GM19452 (cell line): Measurements from ENCODE around the gene S100A8.
"Not testable (repeated sequence)": the region's sequence is repeated elsewhere in the genome, so short reads cannot be mapped to it uniquely, and the experiment has no call there.

Experiments
- ATAC-seq: cut with Tn5 transposase; IDR thresholded peaks from one replicate; pipeline ENCODE4 v1.9.1; 2021; ENCODE audit not compliant: unreplicated experiment

Gene S100A8

DNA sequence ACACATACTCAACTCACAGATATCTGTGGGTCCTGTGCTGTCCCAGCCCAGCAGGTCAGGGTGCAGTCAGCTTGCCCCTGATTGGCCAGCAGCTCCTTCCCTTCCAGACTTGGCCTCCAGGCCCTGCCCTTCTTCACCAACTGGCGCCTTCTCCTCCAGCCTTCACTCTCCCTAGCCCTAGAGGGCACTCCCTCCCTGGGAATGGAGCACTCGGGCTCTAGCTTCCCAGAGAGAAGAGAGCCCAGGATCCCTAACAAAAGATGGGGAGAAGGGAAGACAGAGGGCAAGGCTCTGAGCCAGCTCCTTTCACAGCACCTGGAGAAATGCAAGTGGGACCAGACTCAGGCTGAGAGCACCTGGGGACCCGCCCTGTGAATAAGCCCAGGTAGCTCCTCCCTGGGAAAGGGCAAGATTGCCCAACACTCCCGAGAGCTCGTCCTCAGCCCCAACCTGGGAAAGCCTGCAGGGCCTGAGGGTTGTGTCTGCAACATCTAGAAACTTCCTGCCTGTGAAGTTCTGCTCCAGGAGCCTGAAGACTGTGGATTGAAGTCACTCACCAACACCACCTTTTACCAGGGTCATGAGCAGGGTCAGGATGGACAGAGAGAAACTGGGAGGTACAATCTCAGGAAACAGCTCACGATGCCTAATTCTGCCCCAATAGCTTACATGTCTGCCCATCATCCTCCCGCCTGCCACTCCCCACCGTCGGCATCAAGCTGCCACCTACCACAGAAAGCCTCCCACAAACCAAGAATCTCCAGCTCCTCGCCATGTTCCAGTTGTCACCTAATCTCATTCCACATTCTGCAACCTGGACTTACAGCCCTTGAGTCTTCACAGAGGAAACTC lies 42.1 kb downstream of the S100A8 start, which contains the start of gene PGLYRP4:
TSS of gene PGLYRP4 (minus strand) at position 331 of the 852 bp plus-strand sequence. CDS start 909 bp downstream, outside the sequence.
- ATAC-seq: no peak

DNA sequence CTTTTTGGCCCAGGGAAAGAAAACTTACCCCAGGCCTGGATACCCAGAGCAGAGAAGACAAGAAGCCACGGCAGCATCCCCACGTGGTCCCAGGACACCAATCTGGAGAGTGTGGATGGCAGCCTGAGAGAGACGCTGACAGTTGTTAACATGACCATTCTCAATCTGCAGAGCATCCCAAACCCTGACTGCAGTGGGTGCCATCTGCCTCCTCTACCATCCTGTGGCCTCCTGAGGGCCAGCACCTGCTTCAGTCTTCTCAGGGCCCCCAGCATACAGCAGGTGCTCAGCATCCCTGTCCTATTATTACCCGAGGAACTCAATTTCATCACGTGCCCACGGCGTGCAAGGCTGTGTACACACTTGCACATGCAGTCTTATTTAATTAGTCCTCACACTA lies 43.0 kb downstream of the S100A8 start:
- no peak for ATAC-seq

DNA sequence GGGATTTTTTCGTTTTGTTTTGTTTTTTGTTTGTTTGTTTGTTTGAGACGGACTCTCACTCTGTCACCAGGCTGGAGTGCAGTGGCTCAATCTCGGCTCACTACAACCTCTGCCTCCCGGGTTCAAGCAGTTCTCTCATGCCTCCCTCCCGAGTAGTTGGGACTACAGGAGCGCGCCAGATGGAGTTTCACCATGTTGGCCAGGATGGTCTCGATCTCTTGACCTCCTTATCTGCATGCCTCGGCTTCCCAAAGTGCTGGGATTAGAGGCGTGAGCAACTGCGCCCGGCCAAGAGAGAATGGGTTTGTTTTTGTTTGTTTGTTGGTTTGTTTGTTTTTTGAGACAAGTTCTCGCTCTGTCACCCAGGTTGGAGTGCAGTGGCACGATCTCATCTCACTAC lies 43.8 kb downstream of the S100A8 start:
- ATAC-seq: not testable (repeated sequence)

DNA sequence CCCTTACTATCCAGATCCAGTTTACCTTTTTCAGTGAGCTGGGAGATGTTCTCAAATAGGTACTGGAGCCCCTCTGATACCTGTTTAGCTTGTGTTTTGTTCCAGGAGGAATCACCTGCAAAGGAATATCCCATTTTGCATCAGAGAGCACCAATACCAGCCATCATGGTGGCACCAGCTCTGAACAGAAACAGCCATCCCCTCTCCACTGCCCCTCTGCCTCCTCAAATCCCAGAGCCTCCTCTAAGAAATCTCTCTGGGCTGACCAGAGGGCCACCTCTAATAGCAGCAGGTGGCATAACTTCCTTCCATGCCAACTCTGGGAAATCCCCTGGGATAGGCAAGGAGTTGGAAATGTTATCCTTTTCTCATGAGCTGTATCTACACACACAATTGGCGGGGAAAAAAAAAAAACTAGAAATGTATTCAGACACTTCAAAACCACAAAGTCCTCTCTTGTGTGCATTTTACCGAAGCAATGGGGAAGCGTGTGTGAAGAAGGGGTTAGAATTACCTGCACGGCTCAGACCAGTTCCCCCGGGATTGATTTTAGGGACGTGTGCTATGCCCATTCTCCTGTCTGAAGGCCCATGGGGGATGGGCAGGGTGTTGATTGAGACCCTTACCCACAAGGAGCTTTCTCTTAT lies 44.7 kb downstream of the S100A8 start:
- no peak for ATAC-seq

DNA sequence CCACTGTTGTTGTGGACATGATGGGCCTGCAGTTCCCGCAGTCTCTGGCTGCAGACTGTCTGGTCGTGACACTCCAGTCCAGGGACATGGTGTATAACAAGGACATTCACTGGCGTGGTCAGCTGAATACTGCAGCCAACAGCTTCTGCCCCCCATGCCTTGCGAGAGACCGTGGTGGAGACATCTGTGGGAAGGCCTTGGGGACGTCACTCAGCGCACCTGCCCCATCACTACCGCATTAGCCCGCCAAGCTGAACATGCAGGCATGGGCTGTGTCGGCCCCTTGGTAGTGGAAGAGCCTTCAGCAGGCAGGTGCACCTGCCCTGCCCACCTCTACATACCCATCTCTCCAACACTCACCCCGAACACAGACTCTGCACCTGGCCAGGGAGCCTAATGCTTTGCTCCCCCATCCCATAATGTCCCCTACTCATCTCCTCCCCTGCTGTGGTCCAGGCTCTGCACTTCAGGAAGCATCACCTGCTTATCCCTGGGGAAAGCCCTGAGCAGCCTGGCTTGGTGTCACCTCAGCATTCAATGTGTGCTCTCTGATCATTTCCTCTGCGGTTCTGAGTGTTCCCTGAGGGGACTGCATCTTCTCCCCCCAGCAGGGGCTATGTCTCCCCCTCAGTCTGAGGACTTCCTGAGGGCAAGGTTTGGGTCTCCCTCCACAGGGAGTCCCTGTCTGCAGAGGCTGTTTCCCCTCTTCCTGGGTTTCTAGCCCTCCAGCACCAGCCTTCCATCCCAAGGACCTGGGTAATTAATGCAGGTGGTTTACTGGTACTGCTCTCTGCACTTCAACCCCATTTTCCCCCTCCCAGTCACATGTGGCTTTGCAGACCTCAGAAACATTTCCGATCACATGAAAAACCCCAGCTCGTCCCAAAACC lies 45.4 kb downstream of the S100A8 start:
- ATAC-seq: no peak

DNA sequence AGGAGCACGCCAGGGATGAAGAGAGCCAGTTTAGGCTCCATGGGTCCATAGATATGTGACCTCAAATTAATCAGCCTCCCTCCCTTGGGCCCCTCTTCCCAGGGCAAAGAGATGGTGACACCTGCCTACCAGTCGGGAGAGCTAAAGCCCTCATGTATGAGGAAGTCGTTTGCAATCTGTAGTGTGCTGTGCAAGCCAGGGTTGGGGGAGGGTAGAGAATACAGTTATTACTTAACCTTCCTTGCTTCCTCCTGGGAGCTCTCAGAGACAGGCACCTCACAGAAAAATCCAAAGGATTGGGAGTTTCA lies 46.2 kb downstream of the S100A8 start:
- no peak for ATAC-seq

DNA sequence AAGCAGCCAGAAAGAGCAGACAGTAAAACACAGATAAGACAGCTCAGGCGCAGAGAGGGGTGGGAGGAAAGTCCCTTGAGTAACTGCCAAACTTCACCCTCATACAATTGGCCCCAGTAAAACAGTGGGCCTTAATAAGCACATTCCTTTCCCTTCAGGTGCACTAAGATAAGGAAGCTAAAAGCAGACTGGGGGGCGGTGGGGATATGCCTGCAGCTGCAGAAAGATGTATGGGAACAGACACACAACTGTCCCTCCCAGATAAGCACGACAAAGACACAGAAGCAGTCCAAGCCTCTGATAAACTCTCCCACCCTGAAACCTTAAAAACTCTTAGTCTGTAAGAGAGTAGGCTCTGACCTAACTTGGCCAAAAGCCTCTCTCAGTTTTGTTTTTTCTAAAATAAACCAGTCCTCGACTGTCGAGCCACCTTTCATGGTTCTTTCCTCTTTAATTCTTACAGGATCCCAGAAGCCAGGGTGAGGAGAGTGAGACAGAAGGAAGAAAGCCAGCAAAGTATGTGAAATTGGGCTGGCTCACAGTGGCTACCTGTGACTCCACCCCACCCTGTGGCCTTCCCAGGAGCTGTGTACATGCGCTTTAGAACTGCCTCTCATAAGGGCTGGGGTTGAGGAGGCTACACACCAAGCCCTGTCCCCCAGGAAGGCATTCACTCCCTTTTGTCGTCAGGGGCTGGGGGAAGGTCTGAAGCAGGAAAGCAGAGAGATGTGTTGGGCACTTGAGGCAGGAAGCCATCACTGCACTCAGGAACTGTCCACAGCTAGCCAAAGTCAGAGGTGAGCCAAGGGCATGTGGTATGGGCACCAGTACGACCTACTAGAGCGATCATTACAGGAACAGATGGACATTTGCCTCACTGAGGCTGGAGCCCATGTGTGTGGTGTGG lies 46.8 kb downstream of the S100A8 start:
- ATAC-seq: no peak

DNA sequence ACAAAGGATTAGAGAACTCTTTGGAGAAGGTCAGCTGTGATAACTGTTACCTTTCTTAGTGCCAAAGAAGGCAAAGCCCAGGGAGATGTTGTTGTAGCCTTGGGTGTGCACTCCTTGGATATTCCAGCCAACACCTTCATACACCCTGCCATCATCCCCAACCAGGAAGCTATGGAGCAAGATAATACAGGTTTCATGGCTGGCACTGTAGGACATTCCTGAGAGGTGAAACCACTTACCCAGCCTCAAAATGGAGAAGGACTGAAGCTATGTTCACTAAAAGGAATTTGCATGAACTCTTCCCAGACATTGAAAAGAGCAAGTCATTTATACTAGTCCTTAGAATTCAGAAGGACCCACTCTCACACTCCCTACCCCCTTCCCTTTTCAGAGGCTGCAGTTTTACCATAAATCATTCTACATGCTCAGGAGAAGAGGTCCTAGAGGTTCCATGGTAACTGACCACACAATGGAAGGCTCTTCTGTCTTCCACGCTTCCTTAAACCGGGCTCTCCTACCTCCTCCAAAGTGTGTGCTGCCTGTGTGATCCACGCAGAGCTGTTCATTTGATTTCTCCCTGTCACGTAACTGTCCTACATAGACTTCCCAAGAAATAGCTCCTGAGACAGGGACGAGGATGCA lies 47.7 kb downstream of the S100A8 start:
- ATAC-seq: no peak

DNA sequence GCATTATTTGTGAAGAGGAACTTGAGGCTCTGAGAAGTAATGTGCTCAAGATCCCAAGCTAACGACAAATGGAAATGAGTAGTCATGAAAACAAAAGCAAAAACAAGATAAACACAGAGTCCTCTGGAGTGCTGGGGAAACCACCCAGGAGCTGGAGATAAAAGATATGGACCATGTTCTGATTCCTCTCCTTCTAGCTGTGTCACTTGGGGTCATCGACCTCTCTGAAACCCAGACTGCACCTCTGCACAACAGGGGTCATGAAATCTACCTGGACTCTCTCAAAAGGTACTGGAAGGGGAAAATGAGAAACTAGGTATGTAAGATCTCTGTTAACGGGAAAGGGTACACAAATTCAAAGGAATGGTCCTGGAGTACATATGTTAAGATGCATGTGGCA lies 48.7 kb downstream of the S100A8 start:
- ATAC-seq: no peak

DNA sequence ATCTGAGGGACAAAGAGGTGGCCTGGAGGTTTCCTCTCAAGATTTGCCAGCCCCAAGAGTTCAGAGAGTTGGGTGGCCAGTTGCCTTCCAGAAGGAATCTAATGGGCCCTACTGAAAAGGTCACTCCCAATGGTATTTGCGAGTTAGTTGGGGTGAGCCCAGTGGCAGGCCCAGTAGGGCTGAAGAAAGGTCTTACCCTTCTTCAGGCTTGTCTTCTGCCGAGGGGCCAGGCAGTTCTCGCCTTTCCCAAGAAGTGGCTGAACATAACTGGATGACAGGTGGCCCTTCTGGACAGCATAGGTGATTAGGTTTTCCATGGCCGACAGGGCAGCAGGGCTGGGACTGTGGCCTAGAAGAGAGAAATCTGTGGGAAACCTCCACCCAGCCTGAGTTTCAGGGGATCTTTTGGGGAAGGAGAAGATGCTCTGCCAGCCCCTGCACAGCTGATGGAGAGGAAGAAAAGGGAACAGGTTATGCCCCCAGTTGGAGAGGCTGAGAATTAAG lies 49.4 kb downstream of the S100A8 start:
- no peak for ATAC-seq

DNA sequence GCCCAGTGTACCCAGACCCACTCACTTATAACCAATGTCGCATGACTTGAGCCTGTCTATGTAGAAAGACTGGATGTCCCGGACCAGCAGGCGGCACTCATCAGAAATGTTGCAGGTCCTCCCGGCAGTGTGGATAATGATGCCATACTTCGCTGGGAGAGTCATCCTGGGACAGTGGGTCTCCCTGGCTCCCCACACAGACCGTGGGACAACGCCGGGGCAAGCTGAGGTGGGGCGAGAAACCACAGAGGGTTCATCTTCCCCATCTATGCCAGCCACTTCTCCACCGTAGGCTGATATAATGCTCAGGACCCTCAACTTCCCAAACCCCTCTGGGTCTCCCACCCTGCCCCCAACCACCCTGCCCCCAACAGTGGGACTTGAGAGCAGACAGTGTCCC lies 50.5 kb downstream of the S100A8 start:
- ATAC-seq: no peak
